GM10266 (cell line): ENCODE measurements around the gene GPR161.

ENCODE experiments used
- DNase-seq: peaks from one replicate; pipeline ENCODE4 v3.0.0; 2012; ENCODE audit errors: extremely low spot score
- TF ChIP-seq, protein P1 (sequence below): IDR thresholded peaks from 2 replicates; pipeline ENCODE4 v1.5.1; 2012; ENCODE audit warnings: mild to moderate bottlenecking, low read depth; ENCODE audit not compliant: control insufficient read depth, insufficient read depth; ENCODE audit errors: missing control alignments

GPR161 gene

DNA sequence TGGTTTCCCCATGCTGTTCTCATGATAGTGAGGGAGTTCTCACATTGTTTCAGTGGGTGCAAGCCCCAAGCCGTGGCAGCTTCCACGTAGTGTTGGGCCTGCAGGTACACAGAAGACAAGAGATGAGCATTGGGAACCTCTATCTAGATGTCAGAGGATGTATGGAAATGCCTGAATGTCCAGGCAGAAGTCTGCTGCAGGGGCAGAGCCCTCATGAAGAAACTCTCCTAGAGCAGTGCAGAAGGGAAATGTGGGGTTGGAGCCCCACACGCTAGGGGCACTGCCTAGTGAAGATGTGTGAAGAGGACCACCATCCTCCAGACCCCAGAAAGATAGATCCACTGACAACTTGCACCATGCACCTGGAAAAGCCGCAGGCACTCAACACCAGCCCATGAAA lies 17.0 kb downstream of the GPR161 start:
- TF ChIP-seq, protein P1, sequence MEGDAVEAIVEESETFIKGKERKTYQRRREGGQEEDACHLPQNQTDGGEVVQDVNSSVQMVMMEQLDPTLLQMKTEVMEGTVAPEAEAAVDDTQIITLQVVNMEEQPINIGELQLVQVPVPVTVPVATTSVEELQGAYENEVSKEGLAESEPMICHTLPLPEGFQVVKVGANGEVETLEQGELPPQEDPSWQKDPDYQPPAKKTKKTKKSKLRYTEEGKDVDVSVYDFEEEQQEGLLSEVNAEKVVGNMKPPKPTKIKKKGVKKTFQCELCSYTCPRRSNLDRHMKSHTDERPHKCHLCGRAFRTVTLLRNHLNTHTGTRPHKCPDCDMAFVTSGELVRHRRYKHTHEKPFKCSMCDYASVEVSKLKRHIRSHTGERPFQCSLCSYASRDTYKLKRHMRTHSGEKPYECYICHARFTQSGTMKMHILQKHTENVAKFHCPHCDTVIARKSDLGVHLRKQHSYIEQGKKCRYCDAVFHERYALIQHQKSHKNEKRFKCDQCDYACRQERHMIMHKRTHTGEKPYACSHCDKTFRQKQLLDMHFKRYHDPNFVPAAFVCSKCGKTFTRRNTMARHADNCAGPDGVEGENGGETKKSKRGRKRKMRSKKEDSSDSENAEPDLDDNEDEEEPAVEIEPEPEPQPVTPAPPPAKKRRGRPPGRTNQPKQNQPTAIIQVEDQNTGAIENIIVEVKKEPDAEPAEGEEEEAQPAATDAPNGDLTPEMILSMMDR, result no peak
- no peak for DNase-seq

DNA sequence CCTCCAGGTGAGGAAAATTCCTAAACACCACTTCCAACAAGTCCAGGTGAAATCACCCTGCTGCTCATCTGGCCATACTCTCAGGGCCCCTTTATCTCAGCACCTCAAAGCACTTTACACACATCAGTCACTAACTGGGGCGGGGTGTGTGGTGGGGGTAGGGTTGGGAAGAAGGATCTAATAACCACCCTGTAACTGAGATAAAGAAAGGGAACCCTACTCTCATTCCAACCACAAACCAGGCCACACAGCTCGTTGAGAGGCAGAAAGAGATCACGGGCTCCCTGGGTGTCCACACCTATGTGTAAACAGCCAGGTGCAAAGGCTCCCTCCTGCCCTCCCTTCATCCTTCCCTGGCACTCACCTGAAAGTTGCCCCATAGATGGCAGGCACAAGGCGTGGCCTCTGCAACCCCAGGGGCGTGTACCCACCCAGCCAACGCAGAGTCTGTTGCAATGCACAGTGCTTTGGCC lies 20.4 kb downstream of the GPR161 start:
- TF ChIP-seq, protein P1, result no peak
- no peak for DNase-seq

DNA sequence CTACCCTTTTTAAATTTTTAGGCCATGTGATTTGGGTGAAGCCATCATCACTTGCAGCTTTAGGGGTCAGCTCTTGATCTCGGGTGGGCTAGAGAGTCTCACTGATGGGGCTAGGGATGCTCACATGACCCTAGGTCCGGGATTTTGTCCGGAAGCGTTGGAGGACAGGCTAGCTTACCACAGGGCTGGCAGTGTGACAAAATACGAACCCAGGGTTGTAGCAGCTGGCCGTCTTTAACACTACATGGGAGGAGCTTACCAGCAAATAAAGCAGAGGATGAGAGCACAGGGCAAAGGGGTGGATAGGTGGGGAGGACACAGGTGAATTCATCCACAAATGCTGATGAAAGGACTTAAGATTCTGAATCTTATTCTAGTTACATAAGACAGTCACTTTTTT lies 21.9 kb downstream of the GPR161 start:
- TF ChIP-seq, protein P1, result no peak
- DNase-seq, result no peak

DNA sequence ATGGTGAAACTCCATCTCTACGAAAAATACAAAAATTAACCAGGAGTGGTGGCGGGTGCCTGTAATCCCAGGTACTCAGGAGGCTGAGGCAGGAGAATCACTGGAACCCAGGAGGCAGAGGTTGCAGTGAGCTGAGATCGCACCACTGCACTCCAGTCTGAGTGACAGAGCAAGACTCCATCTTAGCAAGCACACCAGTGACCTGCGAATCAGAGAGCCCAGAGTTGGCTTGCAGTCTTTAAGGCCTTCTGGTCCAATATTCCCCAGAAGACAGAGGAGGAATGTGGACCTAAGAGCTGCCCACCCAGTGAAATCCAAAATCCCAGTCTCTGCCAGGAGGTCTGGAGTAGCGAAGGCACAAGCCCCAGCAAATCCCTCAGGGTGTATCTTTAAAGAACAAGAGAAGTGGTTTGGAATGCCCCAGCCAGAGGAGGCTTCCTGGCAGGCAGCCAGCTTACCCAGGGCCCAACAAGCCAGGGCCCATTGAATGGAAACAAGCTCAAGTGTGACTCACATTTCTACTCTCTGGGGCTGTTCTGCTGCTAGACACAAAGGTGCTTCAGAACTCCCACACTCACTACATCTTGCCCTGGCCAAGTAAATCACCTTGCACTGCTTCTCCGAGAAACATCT lies 23.9 kb downstream of the GPR161 start:
- no peak for DNase-seq
- TF ChIP-seq, protein P1, result no peak

DNA sequence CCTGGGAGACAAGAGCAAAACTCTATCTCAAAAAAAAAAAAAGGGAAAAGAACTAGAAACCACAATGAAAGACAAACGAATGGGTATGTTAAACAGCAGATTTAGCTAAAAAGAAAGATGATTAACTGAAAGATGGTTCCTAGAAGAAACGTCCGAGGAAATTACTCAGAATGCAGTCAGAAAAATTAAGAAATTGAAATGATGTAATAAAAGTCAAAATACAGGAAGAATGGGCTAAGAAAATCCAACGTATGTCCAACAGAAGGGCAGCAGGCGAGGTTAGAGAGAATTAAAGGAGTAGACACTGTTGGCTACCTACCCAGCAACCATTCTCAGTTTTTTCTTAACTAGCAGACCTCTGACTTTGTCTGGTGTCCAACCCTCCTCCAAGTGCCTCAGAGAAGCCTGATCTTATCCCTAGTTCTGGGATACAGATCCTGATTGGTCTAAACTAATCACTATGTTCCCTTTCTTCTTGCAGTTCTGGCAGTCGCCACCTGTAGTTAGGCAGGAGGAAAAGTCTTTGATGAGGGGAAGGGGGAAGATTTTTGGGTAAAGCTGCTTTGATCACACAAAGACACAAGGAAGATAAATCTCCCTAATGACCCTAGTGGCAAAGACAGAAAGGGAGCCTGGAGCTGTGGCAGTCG lies 25.7 kb downstream of the GPR161 start:
- TF ChIP-seq, protein P1, result no peak
- no peak for DNase-seq

DNA sequence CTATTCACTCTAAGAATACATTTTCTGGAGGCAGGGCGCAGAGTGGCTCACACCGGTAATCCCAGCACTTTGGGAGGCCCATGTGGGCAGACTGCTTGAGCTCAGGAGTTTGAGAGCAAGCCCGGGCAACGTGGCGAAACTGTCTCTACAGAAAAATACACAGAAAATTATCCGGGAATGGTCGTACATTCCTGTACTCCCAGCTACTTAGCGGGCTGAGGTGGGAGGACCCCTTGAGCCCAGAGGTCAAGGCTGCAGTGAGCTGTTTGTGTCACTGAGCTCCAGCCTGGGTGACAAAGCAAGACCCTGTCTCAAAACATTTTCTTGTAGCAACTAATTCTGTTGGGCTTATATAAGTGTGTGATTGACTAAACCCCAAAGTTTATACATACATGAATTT lies 30.5 kb downstream of the GPR161 start:
- TF ChIP-seq, protein P1, result no peak
- DNase-seq, result no peak

DNA sequence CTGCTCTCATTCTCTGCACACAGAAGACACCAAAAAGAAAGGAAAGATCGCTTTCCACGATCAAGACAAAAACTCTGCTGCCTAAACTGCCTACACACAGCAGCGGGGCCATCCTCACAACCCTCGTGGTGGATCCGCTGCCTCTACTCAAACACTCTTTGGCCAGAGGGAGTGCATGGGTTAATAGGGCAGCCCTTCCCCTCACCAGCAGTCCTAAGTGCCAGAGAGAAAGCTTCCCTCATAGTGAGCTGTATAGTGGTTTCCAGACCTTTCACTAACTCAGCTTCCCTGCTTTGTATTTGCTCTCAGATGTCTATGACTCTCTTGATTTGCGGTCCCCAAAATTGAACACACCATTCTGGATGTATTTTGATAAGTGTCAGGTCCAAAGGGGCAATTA lies 30.9 kb downstream of the GPR161 start:
- TF ChIP-seq, protein P1, result no peak
- no peak for DNase-seq
